NCI-H2196 (cell line): Measurements from ENCODE around the gene SPIN1.

Experiments
- DNase-seq: peaks from one replicate; lab custom pipeline; 2025; ENCODE audit not compliant: unreplicated experiment; lab: John Stamatoyannopoulos, UW

The SPIN1 gene

GRCh38 chr9:88488166-88488565 is 99.9 kb downstream of the SPIN1 start:
- no peak for DNase-seq

- no peak for DNase-seq
Observed at GRCh38 chr9:88494983-88495721, 106.9 kb downstream of the SPIN1 start.

- DNase-seq = no peak
Observed at GRCh38 chr9:88497224-88497623, 109.0 kb downstream of the SPIN1 start.

- DNase-seq = no peak
Observed at GRCh38 chr9:88498880-88499279, 110.6 kb downstream of the SPIN1 start.

GRCh38 chr9:88501086-88501485 is 112.8 kb downstream of the SPIN1 start:
- DNase-seq = no peak

- no peak for DNase-seq
Observed at GRCh38 chr9:88502552-88503034, 114.3 kb downstream of the SPIN1 start.

- no peak for DNase-seq
Observed at GRCh38 chr9:88503081-88503844, 115.0 kb downstream of the SPIN1 start.

GRCh38 chr9:88503845-88504764 is 115.9 kb downstream of the SPIN1 start:
- DNase-seq = no peak

- DNase-seq = no peak
Observed at GRCh38 chr9:88508326-88508725, 120.1 kb downstream of the SPIN1 start.

- no peak for DNase-seq
Observed at GRCh38 chr9:88511906-88512305, 123.7 kb downstream of the SPIN1 start.

- no peak for DNase-seq
Observed at GRCh38 chr9:88514247-88514646, 126.0 kb downstream of the SPIN1 start.

- no peak for DNase-seq
Observed at GRCh38 chr9:88521308-88521707, 133.1 kb downstream of the SPIN1 start.

- DNase-seq = no peak
Observed at GRCh38 chr9:88522360-88522759, 134.1 kb downstream of the SPIN1 start.

- DNase-seq = no peak
Observed at GRCh38 chr9:88523056-88523455, 134.8 kb downstream of the SPIN1 start.

GRCh38 chr9:88524911-88525310 is 136.7 kb downstream of the SPIN1 start:
- DNase-seq = no peak

- DNase-seq = no peak
Observed at GRCh38 chr9:88527618-88528017, 139.4 kb downstream of the SPIN1 start.
